H1 (cell line): ENCODE data around the gene JAG2.

Source experiments
- BRCA1 ChIP-seq: IDR thresholded peaks from 2 replicates; pipeline ENCODE4 v1.6.1; 2012; ENCODE audit warnings: low read depth, low read length, improper control_type of control experiment
- CTBP2 ChIP-seq: IDR thresholded peaks from 2 replicates; pipeline ENCODE4 v1.7.0; 2011; ENCODE audit warnings: borderline replicate concordance, mild to moderate bottlenecking, moderate library complexity, mixed read lengths, low read length; ENCODE audit not compliant: insufficient read depth, insufficient read length
- EP300 ChIP-seq, 2 experiments: IDR thresholded peaks; 1 replicate in 1 of 2; 2 replicates in 1 of 2; pipeline ENCODE4 v1.6.1; 2011 to 2012; ENCODE audit warnings: low read depth in 2 of 2, low read length in 2 of 2, mild to moderate bottlenecking in 2 of 2, borderline replicate concordance in 1 of 2, inconsistent platforms in 1 of 2, moderate library complexity in 1 of 2
- POLR2A ChIP-seq, 2 experiments: IDR thresholded peaks; 1 replicate in 1 of 2; 2 replicates in 1 of 2; pipeline ENCODE4 v1.6.1; 2011; ENCODE audit warnings: low read depth in 2 of 2, low read length in 2 of 2, mild to moderate bottlenecking in 2 of 2; ENCODE audit errors: control extremely low read depth in 1 of 2
- POLR2AphosphoS5 ChIP-seq: IDR thresholded peaks from 2 replicates; pipeline ENCODE4 v1.6.1; 2011; ENCODE audit warnings: low read depth, low read length
- RAD21 ChIP-seq, 2 experiments: IDR thresholded peaks in 1 of 2; conservative IDR thresholded peaks in 1 of 2; 2 replicates each; pipeline ENCODE4 v1.6.1; 2011; ENCODE audit warnings: low read depth in 2 of 2, low read length in 2 of 2, improper control_type of control experiment in 1 of 2, inconsistent platforms in 1 of 2, mild to moderate bottlenecking in 1 of 2, moderate library complexity in 1 of 2
- RXRA ChIP-seq: IDR thresholded peaks from 2 replicates; pipeline ENCODE4 v1.6.1; 2011; ENCODE audit warnings: low read depth, mild to moderate bottlenecking, low read length, moderate library complexity; ENCODE audit not compliant: insufficient read depth
- SP1 ChIP-seq: IDR thresholded peaks from 2 replicates; pipeline ENCODE4 v1.6.1; 2011; ENCODE audit warnings: low read depth, low read length
- TBP ChIP-seq: IDR thresholded peaks from 2 replicates; pipeline ENCODE4 v1.6.1; 2011; ENCODE audit warnings: low read depth, low read length, improper control_type of control experiment
- TF ChIP-seq, protein P1 (sequence below), 3 experiments: IDR thresholded peaks; 1 replicate in 2 of 3; 2 replicates in 1 of 3; pipeline versions ENCODE4 v1.5.1 to v1.6.1; 2011; ENCODE audit warnings: low read length in 3 of 3, mild to moderate bottlenecking in 3 of 3, inconsistent platforms in 2 of 3, low read depth in 1 of 3, moderate library complexity in 1 of 3; ENCODE audit not compliant: insufficient read depth in 1 of 3; ENCODE audit errors: control extremely low read depth in 1 of 3

DNA sequence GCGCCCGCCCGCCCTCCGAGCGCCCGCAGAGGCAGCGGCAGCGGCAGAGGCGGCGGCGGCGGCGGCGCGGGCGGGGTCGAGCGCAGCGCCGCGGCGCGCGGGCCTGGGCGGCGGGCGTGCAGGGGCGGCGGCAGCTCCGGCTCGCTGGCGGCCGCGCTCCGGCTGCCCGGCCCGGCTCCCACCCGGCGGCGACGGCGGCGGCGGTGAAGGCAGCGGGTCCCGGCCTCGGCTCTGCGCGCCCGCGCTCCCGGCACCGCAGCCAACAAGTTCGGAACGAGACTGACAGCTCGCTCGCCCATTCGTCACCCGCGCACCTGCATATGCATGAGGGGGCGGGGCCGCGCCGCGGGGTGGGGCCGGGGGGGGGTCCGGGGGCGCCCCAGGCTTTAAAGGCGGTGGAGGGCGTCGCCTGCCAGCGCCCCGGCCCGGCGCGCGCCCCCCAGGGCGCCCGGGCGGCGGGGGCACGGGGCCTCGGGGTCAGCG lies at the start of gene JAG2:
- no peak for TF ChIP-seq TBP
- TF ChIP-seq, protein P1, sequence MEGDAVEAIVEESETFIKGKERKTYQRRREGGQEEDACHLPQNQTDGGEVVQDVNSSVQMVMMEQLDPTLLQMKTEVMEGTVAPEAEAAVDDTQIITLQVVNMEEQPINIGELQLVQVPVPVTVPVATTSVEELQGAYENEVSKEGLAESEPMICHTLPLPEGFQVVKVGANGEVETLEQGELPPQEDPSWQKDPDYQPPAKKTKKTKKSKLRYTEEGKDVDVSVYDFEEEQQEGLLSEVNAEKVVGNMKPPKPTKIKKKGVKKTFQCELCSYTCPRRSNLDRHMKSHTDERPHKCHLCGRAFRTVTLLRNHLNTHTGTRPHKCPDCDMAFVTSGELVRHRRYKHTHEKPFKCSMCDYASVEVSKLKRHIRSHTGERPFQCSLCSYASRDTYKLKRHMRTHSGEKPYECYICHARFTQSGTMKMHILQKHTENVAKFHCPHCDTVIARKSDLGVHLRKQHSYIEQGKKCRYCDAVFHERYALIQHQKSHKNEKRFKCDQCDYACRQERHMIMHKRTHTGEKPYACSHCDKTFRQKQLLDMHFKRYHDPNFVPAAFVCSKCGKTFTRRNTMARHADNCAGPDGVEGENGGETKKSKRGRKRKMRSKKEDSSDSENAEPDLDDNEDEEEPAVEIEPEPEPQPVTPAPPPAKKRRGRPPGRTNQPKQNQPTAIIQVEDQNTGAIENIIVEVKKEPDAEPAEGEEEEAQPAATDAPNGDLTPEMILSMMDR (IDR thresholded peaks at IDR 0.05; ENCODE audit: control extremely low read depth in 1 of 3, insufficient read depth in 1 of 3, low read depth in 1 of 3, low read length in 3 of 3), result no peak
- no peak for TF ChIP-seq POLR2A (IDR thresholded peaks at IDR 0.05; ENCODE audit: control extremely low read depth in 1 of 2, low read depth in 2 of 2, low read length in 2 of 2)
- no peak for TF ChIP-seq RAD21 (IDR thresholded peaks at IDR 0.05 in 1 of 2, conservative IDR thresholded peaks at IDR 0.05 in 1 of 2; ENCODE audit: low read depth in 2 of 2, low read length in 2 of 2)
- TF ChIP-seq BRCA1, result no peak
- no peak for TF ChIP-seq RXRA
- no peak for TF ChIP-seq POLR2AphosphoS5
- no peak for TF ChIP-seq SP1
- TF ChIP-seq EP300 (IDR thresholded peaks at IDR 0.05; ENCODE audit: borderline replicate concordance in 1 of 2, low read depth in 2 of 2, low read length in 2 of 2), result no peak
- TF ChIP-seq CTBP2, result no peak
